Suppressor macrophage treated with lipopolysaccharide for 1 hour (primary cell): ENCODE data around the gene KIAA1958.
"Not testable (repeated sequence)": the region's sequence is repeated elsewhere in the genome, so short reads cannot be mapped to it uniquely, and the experiment has no call there.

Source experiments
- DNase-seq, 3 donors: peaks; one replicate each; pipeline ENCODE4 v3.0.0-alpha.2; 2020 to 2022

KIAA1958 gene

DNA sequence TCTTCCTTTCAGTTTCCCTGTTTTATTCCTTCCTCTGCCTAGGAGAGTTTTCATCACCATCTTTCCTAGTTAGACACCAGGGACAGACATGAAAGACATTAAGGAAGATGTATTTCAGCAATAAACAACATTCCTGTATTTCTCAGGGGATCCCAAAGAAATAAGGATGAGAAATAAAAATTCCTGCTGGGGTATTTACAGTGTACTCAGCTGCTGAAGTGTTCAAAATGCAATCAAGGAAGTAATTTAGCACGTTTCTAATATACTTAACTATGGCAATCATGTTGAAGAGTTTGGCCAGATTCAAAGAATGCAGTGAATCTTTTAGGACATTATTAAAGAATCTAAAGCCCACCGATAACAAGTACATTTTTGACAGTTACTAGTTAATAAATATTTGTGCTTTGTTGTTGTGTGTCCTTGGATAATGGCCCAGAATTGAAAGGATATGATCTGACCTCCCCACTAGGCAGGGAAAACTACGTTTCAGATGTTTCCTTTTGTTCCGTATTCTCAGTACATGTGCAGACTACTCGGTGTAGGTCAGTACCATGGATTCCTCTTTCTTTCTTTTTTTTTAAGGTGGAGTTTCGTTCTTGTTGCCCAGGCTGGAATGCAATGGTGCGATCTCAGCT lies 184.5 kb downstream of the KIAA1958 start:
- DNase-seq, result no peak

DNA sequence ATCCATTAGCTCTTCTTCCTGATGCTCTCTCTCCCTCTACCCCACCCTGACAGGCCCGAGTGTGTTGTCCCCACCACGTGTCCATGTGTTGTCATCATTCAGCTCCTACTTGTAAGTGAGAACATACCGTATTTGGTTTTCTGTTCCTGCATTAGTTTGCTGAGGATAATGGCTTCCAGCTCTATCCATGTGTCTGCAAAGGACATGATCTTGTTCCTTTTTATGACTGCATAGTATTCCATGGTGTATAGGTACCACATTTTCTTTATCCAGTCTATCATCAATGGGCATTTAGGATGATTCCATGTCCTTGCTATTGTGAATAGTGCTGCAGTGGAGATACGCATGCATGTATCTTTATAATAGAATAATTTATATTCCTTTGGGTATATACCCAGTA lies 186.6 kb downstream of the KIAA1958 start:
- not testable (repeated sequence) for DNase-seq

- no peak for DNase-seq
Measured at GRCh38 chr9:112677040-112677439, 190.4 kb downstream of the KIAA1958 start.

DNA sequence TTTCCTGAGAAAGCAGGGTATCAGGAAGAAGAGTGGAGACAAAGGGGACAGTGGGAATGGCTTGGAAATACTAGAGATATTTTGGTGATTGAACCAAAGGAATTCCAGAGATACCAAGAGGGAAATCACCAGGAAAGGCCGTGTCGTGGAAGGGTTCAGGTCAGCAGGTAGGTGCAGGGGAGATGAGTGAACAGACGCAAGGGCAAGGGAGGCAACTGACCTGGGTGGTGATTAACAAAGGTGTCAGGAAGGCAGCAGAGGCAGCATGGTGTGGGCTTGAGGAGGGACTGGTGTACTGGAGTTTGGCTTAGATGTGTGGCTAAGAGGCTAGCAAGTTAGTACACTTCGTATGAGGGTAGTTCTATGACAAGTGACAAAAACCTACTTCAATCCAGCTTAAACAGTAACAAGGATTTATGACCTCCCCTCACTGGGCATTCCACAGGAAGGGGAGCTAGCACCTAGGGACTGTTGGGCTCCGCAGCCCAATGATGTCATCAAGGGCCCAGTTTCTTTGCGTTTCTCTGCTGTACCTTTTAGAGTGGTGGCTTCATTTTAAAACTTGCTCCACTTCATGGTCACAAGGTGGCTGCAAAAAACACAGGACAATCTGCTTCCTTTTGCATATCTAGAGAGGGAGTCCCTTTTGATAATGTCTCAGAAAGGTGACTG lies 194.2 kb downstream of the KIAA1958 start:
- DNase-seq, result no peak

- no peak for DNase-seq
Measured at GRCh38 chr9:112689161-112689740, 202.6 kb downstream of the KIAA1958 start.

DNA sequence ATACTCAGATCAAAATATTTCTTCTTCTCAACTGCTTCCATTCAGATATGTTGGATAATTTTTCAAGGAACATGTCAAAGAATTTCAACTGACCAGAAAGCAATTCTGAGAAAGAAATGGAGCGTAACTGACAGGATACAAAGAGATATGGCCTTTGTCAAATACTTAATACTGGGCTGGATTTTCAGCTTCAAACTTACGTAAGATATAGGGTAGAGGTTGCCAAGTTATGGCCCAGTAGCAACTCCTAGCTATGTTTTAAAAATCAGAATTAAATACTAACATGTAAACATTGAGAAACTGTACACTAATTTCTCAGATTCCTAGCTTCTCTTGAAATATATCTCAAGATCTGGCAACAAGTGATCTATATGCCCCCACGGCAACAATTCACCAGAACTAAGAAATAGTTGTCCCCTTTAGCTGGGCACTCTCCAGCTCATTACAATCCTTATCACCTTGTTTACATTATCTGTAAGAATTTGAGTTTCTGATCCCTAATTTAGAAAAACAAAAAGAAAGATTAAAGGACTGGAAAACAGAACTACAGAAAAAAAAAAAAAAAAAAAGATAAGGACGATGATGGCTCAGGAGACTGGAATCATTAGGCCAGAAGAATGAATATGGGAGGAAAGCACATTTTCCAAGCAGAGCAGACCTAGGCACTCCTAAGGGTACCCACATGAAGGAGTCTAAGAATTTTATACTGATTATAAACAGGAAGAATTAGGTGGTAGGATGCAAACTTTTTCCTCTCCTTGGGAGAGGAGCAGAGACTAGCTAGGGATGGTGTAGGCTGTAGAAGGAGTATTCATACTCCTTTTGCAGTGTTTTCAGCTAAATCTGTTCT lies 208.3 kb downstream of the KIAA1958 start:
- DNase-seq, result no peak

- DNase-seq, result no peak
Measured at GRCh38 chr9:112696461-112696860, 209.8 kb downstream of the KIAA1958 start.

DNA sequence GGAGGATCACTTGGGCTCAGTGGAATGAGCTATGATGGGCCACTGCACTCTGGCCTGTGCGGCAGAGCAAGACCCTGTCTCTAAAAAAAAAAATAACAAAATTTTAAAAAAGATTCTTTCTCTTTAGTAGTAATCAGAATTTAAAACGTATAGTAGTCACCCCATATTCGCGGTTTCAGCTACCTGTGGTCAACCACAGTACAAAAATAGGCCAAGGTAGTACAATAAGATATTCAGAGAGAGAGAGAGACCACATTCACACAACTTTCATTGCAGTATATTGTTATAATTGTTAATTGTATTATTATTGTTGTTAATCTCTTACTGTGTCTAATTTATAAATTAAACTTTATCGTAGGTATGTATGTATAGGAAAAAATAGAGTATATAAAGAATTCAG lies 212.6 kb downstream of the KIAA1958 start:
- DNase-seq, result no peak

DNA sequence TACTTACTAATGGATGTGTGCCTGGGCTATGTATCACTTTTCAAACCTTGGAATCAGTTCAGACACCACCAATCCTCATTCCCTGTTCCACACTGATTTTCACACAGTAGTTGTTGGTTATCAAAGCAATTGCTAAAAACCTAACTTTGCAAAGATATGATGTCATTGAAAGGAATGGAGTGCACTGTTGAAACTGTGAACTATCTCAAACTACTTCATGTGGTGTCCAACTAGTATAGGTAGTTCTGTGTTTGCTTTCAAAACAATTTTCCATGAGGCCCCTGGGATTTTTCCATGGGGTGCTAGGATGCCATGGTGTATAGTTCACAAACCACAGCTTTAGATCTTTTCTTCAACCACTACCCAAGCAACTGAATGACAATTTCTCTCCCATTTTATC lies 213.5 kb downstream of the KIAA1958 start:
- no peak for DNase-seq

DNA sequence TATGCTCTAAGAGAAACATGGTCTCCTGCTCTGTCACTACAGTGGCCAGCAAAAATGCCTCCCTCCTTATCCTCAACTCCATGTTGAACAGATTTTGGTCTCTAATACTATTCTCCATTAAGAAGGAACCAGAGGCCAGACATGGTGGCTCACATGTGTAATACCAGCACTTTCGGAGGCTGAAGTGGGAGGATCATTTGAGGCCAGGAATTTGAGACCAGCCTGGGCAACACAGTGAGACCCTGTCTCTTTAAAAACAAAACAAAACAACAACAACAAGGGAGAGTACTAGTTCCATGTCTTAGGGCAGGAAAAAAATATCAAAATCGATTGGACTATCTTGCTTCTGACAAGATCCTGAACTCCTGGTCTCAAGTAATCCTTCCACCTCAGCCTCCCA lies 216.7 kb downstream of the KIAA1958 start:
- DNase-seq, result no peak

DNA sequence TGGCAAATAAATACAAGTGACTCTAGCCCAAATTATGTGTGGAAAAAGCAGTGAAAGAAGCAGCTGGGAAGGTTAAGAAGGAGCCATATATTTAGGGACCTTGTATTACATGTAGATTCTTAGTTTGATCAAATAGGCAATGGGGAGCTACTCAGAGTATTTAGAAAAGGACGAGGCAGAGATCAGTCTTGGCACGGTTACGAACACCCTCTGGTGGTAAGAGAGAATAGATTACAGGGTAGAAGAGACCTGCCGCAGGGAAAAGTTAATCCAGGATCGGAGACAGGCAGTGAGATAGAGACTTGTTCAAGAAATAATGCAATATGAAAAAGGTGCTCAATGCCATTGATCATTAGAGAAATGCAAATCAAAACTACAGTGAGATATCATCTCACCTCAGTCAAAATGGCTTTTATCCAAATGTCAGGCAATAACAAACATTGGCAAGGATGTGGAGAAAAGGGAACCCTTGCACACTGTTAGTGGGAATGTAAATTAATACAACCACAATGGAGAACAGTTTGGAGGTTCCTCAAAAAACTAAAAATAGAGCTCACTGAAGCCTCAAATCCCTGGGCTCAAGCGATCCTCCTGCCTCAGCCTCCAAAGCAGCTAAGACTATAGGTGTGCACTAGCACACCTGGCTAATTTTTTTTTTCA lies 219.3 kb downstream of the KIAA1958 start:
- DNase-seq, result no peak

GRCh38 chr9:112711050-112711689 lies 224.5 kb downstream of the KIAA1958 start:
- peak; percentile 40 to 59 (median 49) for DNase-seq

GRCh38 chr9:112712678-112713077 lies 226.1 kb downstream of the KIAA1958 start:
- no peak for DNase-seq

GRCh38 chr9:112717661-112718331 lies 231.2 kb downstream of the KIAA1958 start, which contains the start of gene INIP:
Gene INIP, minus strand, starts transcription at chr9:112718117. Its CDS starts 1,632 bp downstream, at chr9:112716485.
- DNase-seq, result peak; percentile 99
